Activated CD8-positive, alpha-beta memory T cell treated with anti-CD3 and anti-CD28 coated beads, Interleukin-2, amount 50 U/mL, for 1 hour (primary cell): ENCODE results near the gene IMP4.

Experiments
- DNase-seq: peaks from one replicate; pipeline ENCODE4 v3.0.0-alpha.2; 2020; ENCODE audit errors: extremely low read depth

IMP4 gene

DNA sequence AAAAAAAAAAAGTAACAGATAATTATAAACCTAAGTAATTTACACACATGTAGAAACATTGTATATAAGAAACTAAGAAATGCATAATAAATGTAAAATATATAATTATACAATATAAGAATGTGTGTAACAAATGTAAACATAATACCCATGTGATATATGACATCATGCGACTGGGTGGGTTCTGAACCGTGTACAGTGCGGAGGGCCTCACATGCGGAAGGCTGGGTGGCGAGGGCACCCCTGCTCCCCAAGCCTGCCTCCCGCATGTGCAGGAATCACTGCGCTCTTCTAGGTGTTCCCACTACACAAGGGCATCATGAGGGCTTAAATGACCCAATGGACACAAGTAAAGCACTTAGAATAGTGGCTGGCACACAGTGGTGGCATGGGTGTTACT lies 15.2 kb downstream of the IMP4 start:
- no peak for DNase-seq

DNA sequence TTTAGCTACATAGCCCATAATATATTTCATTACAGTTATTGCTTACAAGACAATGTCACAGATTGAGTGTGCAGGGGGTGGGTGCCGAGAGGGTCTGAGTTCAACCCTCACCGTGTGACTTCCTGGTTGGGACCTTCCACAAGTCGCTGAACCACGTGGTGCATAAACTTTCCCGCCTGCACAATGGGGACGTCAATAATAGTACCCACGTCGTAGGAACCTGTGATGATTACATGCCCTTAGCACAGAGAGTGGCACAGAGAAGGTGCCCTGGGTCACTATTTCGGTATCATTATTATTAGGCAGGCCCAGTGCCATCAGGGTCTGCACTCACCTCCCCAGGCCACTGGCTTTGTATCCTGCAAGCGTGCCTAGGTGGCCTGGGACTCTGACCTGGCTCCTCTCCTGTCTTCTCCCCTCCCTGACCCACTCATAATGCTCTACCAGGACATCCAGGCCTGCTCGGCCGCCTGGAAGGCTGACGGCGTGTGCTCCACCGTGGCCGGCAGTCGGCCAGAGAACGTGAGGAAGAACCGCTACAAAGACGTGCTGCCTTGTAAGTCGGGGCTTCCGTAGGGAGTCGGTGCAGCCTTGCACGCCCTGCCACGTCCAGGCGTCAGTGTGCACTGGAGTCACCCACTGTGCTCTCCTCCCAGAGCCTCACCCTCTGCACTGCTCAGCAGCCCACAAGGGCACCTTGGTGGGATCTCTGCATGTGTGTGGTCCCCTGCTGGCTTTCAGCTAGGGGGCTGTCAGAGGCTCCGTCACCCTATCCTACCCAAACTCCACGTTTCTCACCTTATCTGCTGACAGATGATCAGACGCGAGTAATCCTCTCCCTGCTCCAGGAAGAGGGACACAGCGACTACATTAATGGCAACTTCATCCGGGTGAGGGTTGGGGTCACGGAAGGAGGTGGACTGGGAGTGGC lies 16.0 kb downstream of the IMP4 start:
- no peak for DNase-seq

DNA sequence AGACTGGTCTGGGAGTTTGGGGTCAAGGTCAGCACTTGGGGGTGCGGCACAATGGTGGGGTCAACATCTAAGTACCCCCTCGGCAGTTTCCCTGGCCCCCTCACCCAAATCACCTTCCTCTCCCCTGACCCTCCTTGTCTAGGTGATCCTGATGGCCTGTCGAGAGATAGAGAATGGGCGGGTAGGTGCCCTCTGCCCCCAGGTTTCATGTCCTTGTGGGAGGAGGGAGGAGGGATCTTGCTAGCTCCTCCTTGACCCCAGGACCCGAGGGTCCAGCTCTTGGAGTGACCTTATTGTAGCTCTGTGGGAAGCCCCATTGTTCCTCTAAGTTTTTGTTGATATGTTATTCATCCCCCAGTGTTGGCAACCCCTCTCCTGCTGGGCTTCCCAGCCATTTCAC lies 16.8 kb downstream of the IMP4 start:
- no peak for DNase-seq

DNA sequence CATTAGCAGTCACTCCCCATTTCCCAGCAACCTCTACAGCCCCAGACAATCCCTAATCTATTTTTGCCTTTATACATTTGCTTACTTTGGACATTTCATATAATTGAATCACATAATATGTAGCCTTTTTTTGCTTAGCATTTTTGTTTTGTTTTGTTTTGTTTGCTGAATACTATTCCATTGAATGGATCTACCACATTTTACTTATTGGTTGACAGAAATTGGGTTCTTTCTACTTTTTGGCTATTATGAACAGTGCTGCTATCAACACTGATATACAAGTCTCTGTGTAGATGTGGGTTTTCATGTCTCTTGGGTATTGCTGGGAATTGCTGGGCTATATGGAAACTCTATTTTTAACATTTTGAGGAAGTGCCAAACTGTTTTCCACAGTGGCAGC lies 20.8 kb downstream of the IMP4 start:
- DNase-seq: no peak

DNA sequence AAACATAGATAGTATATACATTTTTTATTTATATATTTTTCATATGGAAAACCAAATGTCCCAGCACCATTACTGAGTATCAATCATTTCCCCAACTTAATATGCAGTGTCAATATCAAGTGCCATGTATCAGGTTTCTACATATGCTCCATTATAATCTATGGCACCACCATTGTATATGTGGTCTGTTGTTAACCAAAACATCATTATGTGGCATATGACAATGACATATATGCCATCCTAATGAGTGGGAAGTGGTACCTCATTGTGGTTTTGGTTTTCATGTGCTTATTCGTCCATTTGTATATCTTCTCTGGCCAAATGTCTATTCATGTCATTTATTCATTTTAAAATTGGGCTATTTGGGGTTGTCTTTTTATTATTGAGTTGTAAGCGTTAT lies 22.4 kb downstream of the IMP4 start:
- no peak for DNase-seq

DNA sequence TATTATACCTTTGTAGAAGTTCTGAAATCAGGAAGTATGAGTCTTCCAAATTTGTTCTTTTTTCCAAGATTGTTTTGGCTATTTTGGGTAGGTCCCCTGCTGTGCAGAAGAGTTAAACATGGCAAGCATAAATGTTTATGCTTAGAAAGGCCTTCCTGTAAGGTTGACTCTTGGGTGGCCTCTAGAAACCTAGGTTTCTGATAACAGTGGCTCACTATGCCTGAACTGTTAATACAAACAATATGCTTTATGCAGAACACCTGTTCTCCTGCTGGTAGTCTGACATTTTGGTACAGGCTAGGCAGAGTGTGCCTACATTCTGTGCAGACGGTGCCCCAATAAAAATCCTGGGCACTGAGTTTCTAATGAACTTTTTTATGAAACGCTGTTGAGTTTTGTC lies 23.3 kb downstream of the IMP4 start:
- DNase-seq: no peak

DNA sequence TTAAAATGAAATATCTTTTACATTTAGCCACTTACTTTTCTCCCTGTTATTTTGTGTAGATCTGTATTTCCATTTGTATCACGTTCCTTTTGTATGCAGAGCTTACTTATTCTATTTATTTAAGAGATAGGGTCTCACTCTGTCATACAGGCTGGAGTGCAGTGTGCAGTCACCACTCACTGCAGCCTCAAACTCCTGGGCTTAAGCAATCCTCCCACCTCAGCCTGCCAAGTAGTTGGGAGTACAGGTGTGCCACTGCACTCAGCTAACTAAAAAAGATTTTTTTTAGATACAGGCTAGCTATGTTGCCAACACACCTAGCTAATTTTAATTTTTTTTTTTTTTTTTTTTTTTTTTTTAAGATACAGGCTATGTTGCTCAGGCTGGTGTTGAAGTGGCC lies 24.0 kb downstream of the IMP4 start:
- no peak for DNase-seq

DNA sequence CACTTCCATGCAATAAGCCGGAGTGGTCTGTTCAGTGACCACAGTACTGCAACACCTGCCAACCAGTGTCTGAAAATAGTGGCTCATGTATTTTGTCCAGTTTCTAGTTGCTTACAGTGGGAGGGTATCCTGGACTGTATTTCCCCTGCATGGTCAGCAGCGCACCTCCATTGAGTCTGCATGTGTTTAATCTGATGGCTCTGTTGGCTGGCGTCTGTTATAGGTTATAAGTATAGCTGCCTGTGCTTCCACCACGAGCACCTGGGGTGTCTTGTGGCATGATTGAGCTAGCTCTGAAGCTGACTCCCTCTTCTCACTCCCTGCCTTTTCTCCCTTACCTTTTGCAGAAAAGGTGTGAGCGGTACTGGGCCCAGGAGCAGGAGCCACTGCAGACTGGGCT lies 26.1 kb downstream of the IMP4 start:
- DNase-seq: no peak

DNA sequence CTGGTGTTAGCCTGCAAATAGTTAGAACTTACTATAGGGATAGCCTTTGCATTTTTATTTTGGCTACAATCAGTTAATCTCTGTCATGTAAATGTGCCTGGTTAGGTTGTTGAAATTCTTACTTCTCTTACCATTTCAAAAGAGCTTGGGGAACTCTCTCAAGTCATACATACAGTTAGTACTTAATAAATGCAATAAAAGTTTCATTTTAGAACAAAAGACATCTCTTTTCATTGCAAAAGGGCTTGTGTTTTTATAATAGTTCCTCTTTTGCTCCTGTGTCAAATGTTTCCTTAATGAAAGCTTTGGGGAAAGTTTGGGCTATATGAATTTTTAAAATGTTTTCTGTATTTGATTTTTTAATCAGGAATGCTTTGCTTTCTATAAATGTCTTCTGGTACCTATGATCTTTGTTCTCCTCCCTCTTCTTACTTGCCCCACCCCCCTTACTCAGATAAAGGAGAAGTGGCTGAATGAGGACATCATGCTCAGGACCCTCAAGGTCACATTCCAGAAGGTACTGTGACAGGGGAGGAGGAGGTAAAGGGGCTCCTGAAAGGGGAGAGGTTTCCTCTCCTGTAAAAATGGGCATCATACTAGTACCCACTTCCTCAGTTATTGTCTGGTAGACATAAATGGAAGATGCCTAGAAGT lies 26.7 kb downstream of the IMP4 start:
- DNase-seq: no peak

DNA sequence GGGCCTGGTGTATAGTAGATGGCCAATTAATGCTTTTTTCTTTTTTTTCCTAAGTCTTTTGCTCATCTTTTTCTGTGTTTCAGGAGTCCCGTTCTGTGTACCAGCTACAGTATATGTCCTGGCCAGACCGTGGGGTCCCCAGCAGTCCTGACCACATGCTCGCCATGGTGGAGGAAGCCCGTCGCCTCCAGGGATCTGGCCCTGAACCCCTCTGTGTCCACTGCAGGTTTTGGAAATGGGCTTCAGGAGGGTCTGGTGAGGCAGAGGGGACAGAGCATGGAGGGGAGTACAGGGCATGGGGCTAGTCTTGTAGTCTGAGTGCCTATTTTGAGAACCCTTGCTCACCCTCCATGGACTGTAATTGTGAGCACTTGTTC lies 27.3 kb downstream of the IMP4 start:
- DNase-seq: no peak

DNA sequence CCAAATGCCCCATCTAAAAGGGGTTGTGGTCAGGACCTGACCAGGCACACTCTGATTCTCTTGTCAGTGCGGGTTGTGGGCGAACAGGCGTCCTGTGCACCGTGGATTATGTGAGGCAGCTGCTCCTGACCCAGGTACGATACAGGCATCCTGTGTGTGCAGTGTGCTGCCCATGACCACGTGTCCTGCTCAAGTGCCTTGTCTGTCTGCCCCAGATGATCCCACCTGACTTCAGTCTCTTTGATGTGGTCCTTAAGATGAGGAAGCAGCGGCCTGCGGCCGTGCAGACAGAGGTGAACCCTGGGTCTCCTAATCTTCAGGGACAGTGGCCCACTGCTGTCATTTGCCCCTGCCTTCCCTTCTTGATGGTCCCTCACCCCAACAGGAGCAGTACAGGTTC lies 27.8 kb downstream of the IMP4 start:
- no peak for DNase-seq

DNA sequence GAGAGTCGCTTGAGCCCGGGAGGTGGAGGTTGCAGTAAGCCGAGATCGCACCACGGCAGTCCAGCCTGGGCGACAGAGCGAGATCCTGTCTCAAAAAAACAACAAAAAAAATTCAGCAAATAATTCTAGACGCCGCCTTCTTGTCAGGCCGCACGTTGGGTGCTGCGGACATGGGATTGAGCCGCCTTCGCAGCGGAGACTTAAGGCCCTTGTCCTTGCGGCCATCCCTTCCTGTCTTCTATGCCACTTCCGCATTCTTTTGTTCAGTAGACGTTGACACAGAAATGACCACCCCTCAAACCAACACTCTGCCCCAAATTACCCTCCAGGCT lies 29.0 kb downstream of the IMP4 start:
- DNase-seq: no peak

DNA sequence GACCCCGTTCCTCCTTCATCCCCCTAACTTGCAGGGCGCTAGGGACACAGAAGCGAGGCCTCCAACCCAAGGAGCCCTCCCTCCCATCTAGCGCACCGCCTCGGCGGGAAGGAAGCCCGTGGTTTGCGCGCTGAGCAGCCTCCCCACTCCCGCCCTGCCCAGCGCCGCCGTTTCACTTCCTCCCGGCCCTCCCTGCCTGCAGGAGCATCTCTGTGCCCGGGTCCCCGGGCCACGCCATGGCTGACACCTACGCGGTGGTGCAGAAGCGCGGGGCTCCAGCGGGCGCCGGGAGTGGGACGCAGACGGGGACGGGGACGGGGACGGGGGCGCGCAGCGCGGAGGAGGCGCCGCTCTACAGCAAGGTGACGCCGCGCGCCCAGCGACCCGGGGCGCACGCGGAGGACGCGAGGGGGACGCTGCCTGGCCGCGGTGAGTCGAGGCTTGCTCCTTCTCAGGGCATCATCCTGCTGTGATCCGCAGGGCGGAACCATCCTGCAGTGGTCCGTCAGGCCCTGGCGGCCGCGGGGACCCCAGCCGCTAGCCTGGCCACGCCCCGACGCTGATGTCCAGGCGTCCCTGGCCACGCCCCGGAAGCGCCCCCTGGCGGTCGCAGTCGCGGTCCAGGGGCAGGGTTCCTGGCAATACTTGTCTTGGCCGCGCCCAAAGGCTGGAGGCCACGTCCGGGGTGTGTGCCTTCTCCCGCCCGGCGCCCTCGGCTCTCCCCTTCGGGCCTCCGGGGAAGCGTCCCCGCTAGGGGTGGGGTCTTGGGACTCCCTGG lies 29.5 kb downstream of the IMP4 start:
- no peak for DNase-seq

DNA sequence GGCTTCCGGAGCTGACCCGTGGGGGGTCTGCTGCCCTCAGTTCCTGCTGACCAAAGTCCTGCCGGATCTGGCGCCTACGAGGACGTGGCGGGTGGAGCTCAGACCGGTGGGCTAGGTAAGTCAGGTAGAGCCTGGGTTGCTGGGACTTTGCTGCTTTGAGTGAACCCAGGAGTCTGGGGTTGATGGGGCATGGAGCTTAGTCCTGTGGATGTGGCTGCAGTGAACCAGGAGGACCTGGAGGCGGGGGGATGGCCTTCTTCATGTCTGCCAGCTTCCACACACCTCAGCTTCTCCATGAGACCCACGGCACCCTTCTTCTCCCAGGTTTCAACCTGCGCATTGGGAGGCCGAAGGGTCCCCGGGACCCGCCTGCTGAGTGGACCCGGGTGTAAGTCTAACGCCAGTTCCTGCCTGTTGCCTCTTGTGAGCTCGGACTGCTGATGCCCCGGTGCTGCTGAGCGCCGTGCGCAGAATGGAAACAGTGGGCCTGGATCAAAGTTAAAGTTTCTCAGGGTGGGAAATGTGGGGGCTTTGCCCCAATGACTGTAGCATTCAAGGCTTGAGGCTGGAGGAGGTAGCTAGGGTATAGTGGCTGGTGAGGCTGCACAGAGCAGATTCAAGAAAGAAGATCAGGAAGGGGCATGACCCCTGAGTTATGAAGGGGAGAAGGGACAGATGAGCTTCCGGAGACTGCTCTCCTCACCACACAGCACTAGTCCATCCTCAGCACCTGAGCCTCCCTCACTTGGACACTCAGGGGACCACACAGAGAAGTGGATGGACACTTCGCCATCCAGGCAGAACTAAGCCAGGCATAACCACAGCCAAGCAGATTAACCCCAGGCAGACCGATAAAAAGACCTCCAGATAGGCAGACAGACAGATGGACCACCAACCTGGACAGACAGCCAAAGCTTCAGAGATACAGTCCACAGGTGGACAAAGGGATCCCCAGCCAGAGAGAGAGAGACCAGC lies 30.4 kb downstream of the IMP4 start:
- no peak for DNase-seq

DNA sequence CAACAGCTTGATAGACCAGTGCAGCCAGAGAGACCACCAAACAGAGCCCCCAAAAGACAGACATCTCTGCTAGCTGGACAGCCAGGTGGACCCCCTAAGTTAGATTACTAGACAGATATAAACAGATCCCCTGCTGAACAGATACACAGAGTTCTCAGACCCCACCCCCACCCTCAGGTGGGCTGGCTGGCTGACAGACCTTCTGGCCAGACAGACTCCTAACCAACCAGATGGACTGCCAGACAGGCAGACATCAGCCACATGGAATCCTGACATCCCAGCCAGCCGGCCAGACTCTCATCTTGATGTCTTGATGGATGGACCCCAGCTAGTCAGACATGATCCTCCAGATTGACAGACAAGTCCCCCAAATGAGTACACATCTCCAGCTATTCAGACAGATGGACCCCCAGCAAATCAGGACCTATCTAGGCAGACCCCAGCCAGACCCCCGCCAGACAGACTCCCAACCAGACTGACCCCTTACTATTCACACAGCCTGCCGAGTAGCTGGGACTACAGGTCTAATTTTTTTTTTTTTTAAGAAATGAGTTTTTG lies 31.2 kb downstream of the IMP4 start:
- no peak for DNase-seq

DNA sequence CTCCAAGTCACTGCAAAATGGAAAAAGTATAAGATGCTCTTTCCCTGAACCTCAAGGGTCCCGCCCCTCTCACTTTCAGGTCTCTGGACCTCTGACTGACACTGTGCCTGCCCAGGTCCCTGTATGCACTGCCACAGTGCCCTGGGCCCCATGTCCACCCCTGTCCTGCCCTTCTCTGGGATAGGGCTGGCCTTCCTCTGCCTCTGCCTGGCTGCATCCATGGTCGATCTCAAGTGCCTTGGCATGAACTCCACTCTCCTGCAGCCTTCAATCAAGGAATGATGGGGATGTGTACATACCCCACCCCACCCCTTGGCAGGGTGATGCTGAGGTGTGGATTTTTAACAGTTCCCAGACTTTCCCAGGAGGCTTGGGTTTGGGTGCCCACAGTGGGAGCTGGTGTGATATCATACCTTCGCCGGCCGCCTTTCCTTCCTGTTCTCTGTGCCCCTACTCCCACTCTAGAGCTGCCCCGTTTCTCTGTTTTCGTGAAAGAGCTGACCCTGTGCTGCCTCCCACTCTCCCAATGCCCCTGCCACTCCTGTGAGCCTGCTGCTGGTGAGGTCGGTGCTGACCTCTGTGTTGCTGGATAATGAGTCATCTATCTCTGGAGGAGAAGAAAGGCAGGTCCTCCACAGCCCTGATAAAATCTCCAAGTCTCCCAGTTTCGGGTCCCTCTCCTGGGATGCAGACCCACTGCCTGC lies 32.0 kb downstream of the IMP4 start:
- DNase-seq: no peak

DNA sequence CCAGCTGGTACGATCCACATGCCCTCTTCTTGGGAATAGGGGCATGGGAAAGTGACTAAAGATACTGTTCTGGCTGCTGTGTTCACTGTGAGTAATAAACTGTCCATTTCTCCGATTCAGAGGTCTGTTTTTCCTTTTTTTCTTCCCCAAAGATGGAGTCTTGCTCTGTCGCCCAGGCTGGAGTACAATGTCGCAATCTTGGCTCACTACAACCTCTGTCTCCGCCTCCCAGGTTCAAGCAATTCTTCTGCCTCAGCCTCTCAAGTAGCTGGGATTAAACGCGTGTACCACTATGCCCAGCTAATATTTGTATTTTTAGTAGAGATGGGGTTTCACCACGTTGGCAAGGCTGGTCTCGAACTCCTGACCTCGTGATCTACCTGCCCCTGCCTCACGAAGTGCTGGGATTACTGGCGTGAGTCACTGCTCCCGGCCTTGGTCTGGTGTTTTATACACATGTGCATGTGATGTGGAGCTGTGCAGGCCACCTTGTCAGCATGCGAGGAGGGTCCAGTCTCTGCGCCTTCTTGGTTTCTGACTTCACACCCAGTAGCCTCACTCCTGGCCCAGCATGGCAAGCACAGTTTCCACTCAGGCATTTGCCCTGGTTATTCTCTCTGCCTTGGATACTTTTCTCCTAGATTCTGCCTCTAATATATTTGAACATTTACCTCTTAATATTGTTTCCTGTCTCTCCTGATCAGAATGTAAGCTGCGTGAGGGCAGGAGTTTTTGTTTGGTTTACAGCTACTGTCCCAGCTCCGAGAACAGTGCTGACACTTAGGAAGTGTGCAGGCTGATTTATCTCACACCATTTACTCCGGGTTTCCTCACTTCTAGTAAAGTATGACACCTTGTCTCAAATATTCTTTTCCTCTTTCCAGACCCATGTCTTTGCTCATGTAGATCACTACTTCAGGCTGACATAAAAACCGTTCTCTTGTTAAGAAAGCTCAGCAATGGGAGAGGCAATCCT lies 32.9 kb downstream of the IMP4 start:
- no peak for DNase-seq

DNA sequence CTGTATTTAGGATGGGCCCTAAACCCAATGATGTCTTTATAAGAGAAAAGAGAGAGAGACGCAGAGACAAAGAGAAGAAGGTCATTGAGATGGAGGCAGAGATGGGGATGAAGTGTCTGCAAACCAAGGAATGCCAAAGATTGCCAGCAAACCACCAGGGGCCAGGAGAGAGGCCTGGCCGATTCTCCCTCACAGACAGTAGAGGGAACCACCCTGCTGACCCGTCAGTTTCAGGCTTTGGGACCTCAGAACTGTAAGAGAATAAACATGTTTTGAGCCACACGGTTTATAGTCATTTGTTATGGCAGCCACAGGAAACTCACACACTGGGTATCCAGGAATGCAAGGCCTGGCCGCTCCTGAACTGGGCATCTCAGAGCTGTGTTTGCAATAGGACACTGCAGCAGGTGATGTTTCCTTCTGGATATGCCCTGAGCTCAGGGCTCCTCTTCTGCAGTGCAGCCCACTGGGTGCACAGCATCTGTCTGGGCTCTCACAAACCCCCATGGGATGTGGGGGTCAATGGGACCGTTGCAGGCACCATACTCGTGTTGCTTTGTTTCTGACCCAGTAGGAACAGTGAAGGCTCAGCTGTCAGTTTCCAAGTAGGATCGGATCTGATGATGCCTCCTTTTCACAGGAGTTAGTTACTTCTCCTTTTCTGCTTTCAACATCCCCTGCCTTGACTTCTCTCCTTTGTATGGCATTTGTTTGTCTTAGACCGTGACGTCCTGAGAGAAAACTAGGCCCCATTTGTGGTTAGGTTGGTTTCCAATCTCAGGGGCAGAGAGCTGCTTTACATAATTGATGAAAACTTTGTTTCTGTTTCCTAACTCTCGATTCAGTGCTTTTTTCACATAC lies 34.0 kb downstream of the IMP4 start:
- DNase-seq: no peak

DNA sequence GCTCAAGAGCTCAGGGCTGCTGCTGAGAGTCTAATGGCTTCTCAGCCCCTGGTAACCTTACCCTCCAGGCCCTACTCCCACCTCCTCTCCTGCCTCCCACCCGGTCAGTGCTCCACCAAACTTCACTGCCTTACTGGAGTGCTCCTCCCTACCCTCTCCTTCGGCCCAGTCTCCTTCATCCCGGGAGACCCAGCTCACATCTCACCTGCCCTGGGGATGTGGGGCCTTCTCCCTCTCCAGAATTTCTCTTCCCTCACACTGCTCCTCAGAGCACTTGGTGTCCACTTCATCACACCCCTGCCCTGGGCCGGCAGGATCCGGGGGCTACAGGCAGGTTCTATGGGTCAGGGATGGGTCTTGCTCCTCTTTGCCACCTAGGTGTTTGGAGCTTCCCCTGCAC lies 34.8 kb downstream of the IMP4 start:
- DNase-seq: no peak
